Chondrocyte (in vitro differentiated cells): Measurements from ENCODE around the gene HES5. TPM values are rescaled to one million over a fixed set of nuclear protein-coding genes. Genes with fewer than 3 reads are reported as not detected.

Experiments
- DNase-seq: peaks from one replicate; pipeline ENCODE4 v3.0.0; 2021; ENCODE audit warnings: mixed read lengths, low spot score
- H3K27ac Mint-ChIP-seq: one replicate; pipeline ENCODE4 v1.8.0; 2021; ENCODE audit warnings: mild to moderate bottlenecking, moderate library complexity, mixed read lengths; ENCODE audit not compliant: unreplicated experiment
- H3K27me3 Mint-ChIP-seq: 2 replicates; pipeline ENCODE4 v1.8.0; 2021; ENCODE audit warnings: low read depth, mixed read lengths
- H3K36me3 Mint-ChIP-seq: 2 replicates; pipeline ENCODE4 v1.8.0; 2021; ENCODE audit warnings: low read depth, mixed read lengths
- H3K4me1 Mint-ChIP-seq: 2 replicates; pipeline ENCODE4 v1.8.0; 2021; ENCODE audit warnings: low read depth, mild to moderate bottlenecking, mixed read lengths
- H3K4me3 Mint-ChIP-seq: one replicate; pipeline ENCODE4 v1.8.0; 2021; ENCODE audit warnings: mild to moderate bottlenecking, moderate library complexity, mixed read lengths; ENCODE audit not compliant: unreplicated experiment
- H3K9me3 Mint-ChIP-seq: 2 replicates; pipeline ENCODE4 v1.8.0; 2021; ENCODE audit warnings: low read depth, mixed read lengths
- CTCF ChIP-seq: fragments of 200-600 bp; sonication (generic); IDR thresholded peaks from 2 replicates; pipeline ENCODE4 v1.5.0; 2021; ENCODE audit warnings: antibody characterized with exemption, mild to moderate bottlenecking, moderate library complexity
- total RNA-seq: library from RNA; stranded (reverse); gene quantifications from 3 replicates; pipeline ENCODE4 v1.2.1, GENCODE V29; 2021

Gene HES5
- total RNA-seq, 1 donor from 2014 or later: not detected

GRCh38 chr1:2497891-2498290, 32.2 kb downstream of the HES5 start:
- Mint-ChIP-seq H3K27ac (no peak overlapping the region), H3K36me3 (no peaks in the 10 kb centered on the region), H3K9me3 (no peaks in the 10 kb centered on the region), H3K27me3 (no peaks in the 10 kb centered on the region), H3K4me1 (peaks cover 4% of the 10 kb centered on the region), H3K4me3 (no peak overlapping the region)
- no peak for TF ChIP-seq CTCF
- no peak for DNase-seq

DNA sequence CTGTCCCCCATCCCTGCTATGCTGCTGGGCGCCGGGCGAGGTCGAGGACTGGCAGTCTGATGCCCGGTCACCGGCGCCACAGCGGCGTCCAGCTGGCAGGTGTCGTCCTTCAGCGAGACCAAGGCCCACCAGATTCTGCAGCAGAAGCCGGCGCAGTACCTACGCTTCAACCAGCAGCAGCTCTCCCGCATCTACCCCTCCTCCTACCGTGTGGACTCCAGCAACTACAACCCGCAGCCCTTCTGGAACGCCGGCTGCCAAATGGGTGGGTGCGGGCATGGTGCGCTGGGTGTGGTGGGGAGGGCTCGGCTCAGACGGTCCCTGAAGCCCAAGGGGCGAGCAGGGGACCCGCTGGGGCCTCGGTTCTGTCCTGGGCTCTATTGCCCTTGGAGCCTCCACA, 33.3 kb downstream of the HES5 start:
- DNase-seq: no peak
- no peak for TF ChIP-seq CTCF
- Mint-ChIP-seq H3K9me3 (no peaks in the 10 kb centered on the region), H3K36me3 (no peaks in the 10 kb centered on the region), H3K27ac (no peak overlapping the region), H3K27me3 (no peaks in the 10 kb centered on the region), H3K4me1 (peaks cover 4% of the 10 kb centered on the region), H3K4me3 (no peak overlapping the region)

DNA sequence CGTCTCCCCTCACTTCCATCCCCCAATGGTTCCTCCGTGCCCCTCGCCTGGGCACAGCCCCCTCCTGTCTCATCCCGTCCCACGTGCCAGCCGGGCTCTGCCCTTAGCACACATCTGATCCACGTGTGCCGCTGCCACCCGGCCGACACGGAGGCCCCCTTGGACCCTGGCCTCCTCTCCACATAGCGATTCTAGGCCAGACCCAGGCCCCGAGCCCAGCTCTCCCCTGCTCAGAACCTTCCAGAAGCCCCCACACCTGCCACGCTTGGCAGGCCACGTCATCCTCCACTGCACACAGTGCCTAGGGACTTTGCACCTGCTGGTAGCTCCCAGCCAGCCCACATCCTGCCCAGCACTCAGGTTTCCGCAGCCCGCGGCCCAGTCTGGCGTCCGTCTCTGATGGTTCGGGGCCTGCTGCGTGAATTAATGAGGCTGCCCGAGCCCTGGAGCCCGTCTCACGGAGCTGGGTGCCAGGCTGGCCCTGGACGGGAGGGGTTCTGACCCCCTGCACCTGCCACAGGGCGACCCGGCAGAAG, 33.9 kb downstream of the HES5 start:
- no peak for TF ChIP-seq CTCF
- Mint-ChIP-seq H3K9me3 (no peaks in the 10 kb centered on the region), H3K4me3 (no peak overlapping the region), H3K4me1 (peaks cover 4% of the 10 kb centered on the region), H3K27me3 (no peaks in the 10 kb centered on the region), H3K36me3 (no peaks in the 10 kb centered on the region), H3K27ac (no peak overlapping the region)
- DNase-seq: no peak

GRCh38 chr1:2495546-2495945, 34.5 kb downstream of the HES5 start:
- DNase-seq: no peak
- no peak for TF ChIP-seq CTCF
- Mint-ChIP-seq H3K27me3 (no peaks in the 10 kb centered on the region), H3K36me3 (no peaks in the 10 kb centered on the region), H3K4me1 (peaks cover 4% of the 10 kb centered on the region), H3K4me3 (no peak overlapping the region), H3K27ac (no peak overlapping the region), H3K9me3 (no peaks in the 10 kb centered on the region)

- Mint-ChIP-seq H3K36me3 (no peaks in the 10 kb centered on the region), H3K27ac (no peak overlapping the region), H3K4me1 (no peaks in the 10 kb centered on the region), H3K9me3 (no peaks in the 10 kb centered on the region), H3K4me3 (no peak overlapping the region), H3K27me3 (no peaks in the 10 kb centered on the region)
- TF ChIP-seq CTCF: no peak
- DNase-seq: no peak
Observed at GRCh38 chr1:2495026-2495425, 35.0 kb downstream of the HES5 start.
